Pancreas (tissue), 10 donors: ENCODE measurements around the gene RRH. TPM values are rescaled to one million over a fixed set of nuclear protein-coding genes. Genes with fewer than 3 reads are reported as not detected.

ENCODE experiments used
- ATAC-seq, 4 donors: fragments of 200-7000 bp; cut with Tn5 transposase; one replicate each; pipeline versions ENCODE4 v1.8.0 to v1.9.1; 2020; ENCODE audit warnings: mild to moderate bottlenecking in 4 of 4, moderate library complexity in 4 of 4
- DNase-seq, 6 donors: peaks; one replicate each; pipeline ENCODE4 v3.0.0-alpha.2; 2020
- FAIRE-seq: peaks from 2 replicates; lab custom pipeline; 2012; peaks lifted over from hg19 to GRCh38; lab: Jason Lieb, UNC
- H3K27ac ChIP-seq, 4 donors: fragments of 200-600 bp; sonication (generic); 1 replicate in 3 of 4; 2 replicates in 1 of 4; pipeline versions ENCODE4 v1.5.0 to v1.8.0; 2020
- H3K27me3 ChIP-seq, 4 donors: fragments of 200-600 bp; one replicate each; pipeline ENCODE4 v1.8.0; 2021
- H3K36me3 ChIP-seq, 3 donors: fragments of 200-600 bp; sonication (generic) in 1 of 3; one replicate each; pipeline versions ENCODE4 v1.5.0 to v1.8.0; 2020 to 2021
- H3K4me1 ChIP-seq, 3 donors: fragments of 200-600 bp; one replicate each; pipeline ENCODE4 v1.8.0; 2021
- H3K4me3 ChIP-seq, 4 donors: fragments of 200-600 bp; sonication (generic) in 2 of 4; one replicate each; pipeline versions ENCODE4 v1.5.0 to v1.8.0; 2020 to 2021
- H3K9me3 ChIP-seq, 4 donors: fragments of 200-600 bp; one replicate each; pipeline ENCODE4 v1.8.0; 2021
- CTCF ChIP-seq, 4 donors: fragments of 200-600 bp; sonication (generic) in 3 of 4; IDR thresholded peaks; one replicate each; pipeline versions ENCODE4 v1.5.0 to v1.8.0; 2021; ENCODE audit warnings: antibody characterized with exemption in 4 of 4
- WGBS, 2 donors: extraction: QIAGEN DNeasy Blood & Tissue Kit; methylation state at CpG; one replicate each; pipeline ENCODE4 v1.1.7; 2013; 5-methylcytosine and 5-hydroxymethylcytosine counted together
- intact Hi-C, 3 donors: fragments of 100-400 bp; cut with DNase I; formaldehyde crosslinking; loops; one replicate each; pipeline versions ENCODE4 v1.11.1 to v1.14.2; 2022
- polyA plus RNA-seq, 2 donors: library from polyadenylated mRNA; stranded (reverse); fragments of 200-250 nt; gene quantifications; one replicate each; pipeline ENCODE4 v1.2.3, GENCODE V29; 2013
- total RNA-seq, 6 donors: library from RNA; stranded (reverse); fragmentation: NEBNext Ultra II Directional in 4 of 6; extraction: Animal tissue kit (Norgen Biotek cat#: 25700) in 4 of 6; gene quantifications; one replicate each; pipeline versions ENCODE4 v1.2.1 to v1.2.4, GENCODE V29; 2021 to 2023
- donor health status: healthy with polysubstance abuse.
- donor health status: DM: no; HTN: no; CAD: no; lungs with moderate emphysema.
- donor health status: DM: no; HTN: no; CAD: no.
- donor health status: control.
- donor health status: control.
- donor health status: Bipolar disorder and iron deficiency.
- donor health status: DM: yes; HTN: yes; CAD: no.
- donor health status: DM: no; HTN: no; CAD: no.
- donor health status: DM: no; HTN: no; CAD: no.
- donor health status: DM: yes; HTN: yes; CAD: no.

The RRH gene
- total and polyA plus RNA-seq, 8 donors: 0.09 to 0.18 (median 0.16) TPM; not detected in 4

- H3K4me3 ChIP-seq: peak overlapping the region; percentile 67 to 83 (median 76)
- intact Hi-C loops: no loop called here
- H3K9me3 ChIP-seq: no peaks in the 10 kb centered on the region
- FAIRE-seq: no peak
- H3K4me1 ChIP-seq: peaks cover 0 to 17% (median 0%) of the 10 kb centered on the region in 3 donors
- H3K27me3 ChIP-seq: no peaks in the 10 kb centered on the region
- peaks cover 0 to 10% (median 0%) of the 10 kb centered on the region in 3 donors for H3K36me3 ChIP-seq
- whole genome bisulfite sequencing, 2 donors: 1% methylated on average over 19 of the region's 19 CpGs
- H3K27ac ChIP-seq: peak overlapping the region in 1 of 4 donors; percentile 92
- DNase-seq: peak in 3 of 6 donors; percentile 20 to 62 (median 42)
- no peak for TF ChIP-seq CTCF (IDR thresholded peaks at IDR 0.05)
- peak; percentile 5 to 26 (median 12) for ATAC-seq
These were observed 11.7 kb upstream of the RRH start for GRCh38 chr4:109816082-109816442.

GRCh38 chr4:109816894-109817293 lies 10.9 kb upstream of the RRH start:
- Histone ChIP-seq H3K9me3 (no peaks in the 10 kb centered on the region), H3K4me1 (peaks cover 0 to 17% (median 0%) of the 10 kb centered on the region in 3 donors), H3K4me3 (peak overlapping the region in 1 of 4 donors; percentile 78), H3K27ac (no peak overlapping the region), H3K27me3 (no peaks in the 10 kb centered on the region), H3K36me3 (peaks cover 0 to 10% (median 0%) of the 10 kb centered on the region in 3 donors)
- intact Hi-C loops: no loop called here
- FAIRE-seq (no peak), ATAC-seq (no peak), DNase-seq (no peak)
- 18 to 22% methylated on average over 1 of the region's 1 CpG for WGBS, 2 donors
- no peak for TF ChIP-seq CTCF (IDR thresholded peaks at IDR 0.05)

DNA sequence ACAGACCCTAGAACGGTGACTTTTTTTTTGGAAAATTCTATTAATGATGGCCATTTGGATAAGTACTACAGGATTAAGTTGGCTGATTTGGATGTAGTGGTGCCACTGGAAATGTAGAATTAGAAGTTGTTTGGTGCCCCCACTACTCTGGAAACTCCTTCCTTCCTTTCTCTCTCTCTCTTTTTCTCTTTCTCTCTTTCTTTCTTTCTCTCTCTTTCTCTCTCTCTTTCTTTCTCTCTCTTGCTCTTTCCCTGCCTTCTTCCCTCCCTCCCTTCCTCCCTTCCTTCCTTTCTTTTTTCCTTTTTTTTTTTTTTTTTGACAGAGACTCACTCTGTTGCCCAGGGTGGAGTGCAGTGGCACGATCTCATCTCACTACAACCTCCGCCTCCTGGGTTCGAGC lies 9.5 kb upstream of the RRH start:
- no peak overlapping the region for H3K4me3 ChIP-seq
- H3K9me3 ChIP-seq: no peaks in the 10 kb centered on the region
- no peak for DNase-seq
- no peak for FAIRE-seq
- no peaks in the 10 kb centered on the region for H3K27me3 ChIP-seq
- intact Hi-C loops: no loop called here
- no peak overlapping the region for H3K27ac ChIP-seq
- ATAC-seq: no peak
- TF ChIP-seq CTCF (IDR thresholded peaks at IDR 0.05): no peak
- WGBS, 2 donors: 94 to 98% methylated on average over 4 of the region's 4 CpGs
- H3K36me3 ChIP-seq: peaks cover 0 to 15% (median 1%) of the 10 kb centered on the region in 3 donors
- H3K4me1 ChIP-seq: peaks cover 0 to 17% (median 0%) of the 10 kb centered on the region in 3 donors

DNA sequence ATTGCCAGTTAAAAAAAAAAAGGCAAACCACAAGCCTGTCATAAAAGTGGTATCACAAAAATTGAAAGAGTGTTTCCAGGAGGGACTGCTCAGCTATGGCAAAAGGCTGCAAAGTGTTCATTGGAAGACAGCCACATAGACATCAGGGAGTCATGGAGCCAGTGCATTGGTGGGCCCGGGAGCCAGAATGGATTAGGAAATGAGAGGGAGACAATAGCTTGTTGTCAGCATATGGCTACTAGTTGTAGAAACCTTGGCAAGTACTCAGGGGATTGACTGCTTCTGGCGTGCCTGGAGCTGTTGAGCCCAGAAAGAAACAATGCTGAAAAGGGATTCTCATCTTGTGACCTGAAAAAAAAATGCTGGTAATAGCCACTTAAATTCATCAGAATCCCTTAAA lies 7.2 kb upstream of the RRH start:
- no peak for TF ChIP-seq CTCF (IDR thresholded peaks at IDR 0.05)
- peaks cover 0 to 13% (median 0%) of the 10 kb centered on the region in 3 donors for H3K4me1 ChIP-seq
- H3K27me3 ChIP-seq: no peaks in the 10 kb centered on the region
- ATAC-seq: no peak
- FAIRE-seq: no peak
- WGBS, 2 donors: 61 to 74% methylated on average over 2 of the region's 2 CpGs
- no peak overlapping the region for H3K4me3 ChIP-seq
- H3K27ac ChIP-seq: no peak overlapping the region
- no peak for DNase-seq
- no peaks in the 10 kb centered on the region for H3K9me3 ChIP-seq
- H3K36me3 ChIP-seq: peaks cover 0 to 29% (median 3%) of the 10 kb centered on the region in 3 donors
- intact Hi-C loops: loop anchor here in 1 of 3 donors (10.0 kb wide), 1 partner anchor 396 kb away; no protein-coding TSS in a partner anchor

- no peak for TF ChIP-seq CTCF (IDR thresholded peaks at IDR 0.05)
- WGBS, 2 donors: 62 to 69% methylated on average over 2 of the region's 2 CpGs
- Histone ChIP-seq H3K9me3 (no peaks in the 10 kb centered on the region), H3K4me3 (no peak overlapping the region), H3K27me3 (no peaks in the 10 kb centered on the region), H3K27ac (no peak overlapping the region), H3K4me1 (peaks cover 0 to 13% (median 0%) of the 10 kb centered on the region in 3 donors), H3K36me3 (peaks cover 0 to 29% (median 3%) of the 10 kb centered on the region in 3 donors)
- FAIRE-seq (no peak), ATAC-seq (no peak), DNase-seq (no peak)
- intact Hi-C loops: loop anchor here in 1 of 3 donors (10.0 kb wide), 1 partner anchor 396 kb away; no protein-coding TSS in a partner anchor
These were observed 6.6 kb upstream of the RRH start for GRCh38 chr4:109821185-109821584.
